Measurements from ENCODE around the gene SCLY.

The SCLY gene

GRCh38 chr2:238060542-238061314 is at the start of gene SCLY:
SCLY (plus strand) TSS chr2:238061001; CDS start chr2:238061055, 54 bp downstream.
- H3K9ac ChIP-seq (ENCODE audit: low read depth, low read length): peak within 1 kb of the TSS; percentile 94
- peak within 1 kb of the TSS; percentile 82 for H3K27ac ChIP-seq (ENCODE audit: low read length)
- H3K27me3 ChIP-seq (ENCODE audit: insufficient read depth, low read length): no peaks in the 10 kb centered on the region
- H3K9me3 ChIP-seq (ENCODE audit: insufficient read depth, low read depth, low read length): no peaks in the 10 kb centered on the region
- peaks cover 5% of the 10 kb centered on the region; the same call in 1 of the 2 replicates for H3K4me1 ChIP-seq (ENCODE audit: insufficient read depth, low read length)
- H3K4me3 ChIP-seq (ENCODE audit: low read length): peak within 1 kb of the TSS; percentile 99
- peaks cover 21% of the 10 kb centered on the region for H3K36me3 ChIP-seq (ENCODE audit: insufficient read depth, low read depth, low read length)

GRCh38 chr2:238013806-238014205 is 47.0 kb upstream of the SCLY start:
- H3K9me3 ChIP-seq (ENCODE audit: insufficient read depth, low read depth, low read length): no peaks in the 10 kb centered on the region
- no peaks in the 10 kb centered on the region for H3K4me1 ChIP-seq (ENCODE audit: insufficient read depth, low read length)
- no peaks in the 10 kb centered on the region for H3K27me3 ChIP-seq (ENCODE audit: insufficient read depth, low read length)
- peaks cover 14% of the 10 kb centered on the region; the same call in 1 of the 2 replicates for H3K36me3 ChIP-seq (ENCODE audit: insufficient read depth, low read depth, low read length)
- no peak overlapping the region for H3K9ac ChIP-seq (ENCODE audit: low read depth, low read length)
- H3K4me3 ChIP-seq (ENCODE audit: low read length): no peak overlapping the region
- no peak overlapping the region for H3K27ac ChIP-seq (ENCODE audit: low read length)

GRCh38 chr2:238015705-238016104 is 45.1 kb upstream of the SCLY start:
- Histone ChIP-seq H3K9me3 (ENCODE audit: insufficient read depth, low read depth, low read length) (no peaks in the 10 kb centered on the region), H3K9ac (ENCODE audit: low read depth, low read length) (no peak overlapping the region), H3K4me1 (ENCODE audit: insufficient read depth, low read length) (no peaks in the 10 kb centered on the region), H3K27ac (ENCODE audit: low read length) (no peak overlapping the region), H3K36me3 (ENCODE audit: insufficient read depth, low read depth, low read length) (peaks cover 19% of the 10 kb centered on the region; the same call in 1 of the 2 replicates), H3K27me3 (ENCODE audit: insufficient read depth, low read length) (no peaks in the 10 kb centered on the region), H3K4me3 (ENCODE audit: low read length) (no peak overlapping the region)

- H3K4me3 ChIP-seq (ENCODE audit: low read length): no peak overlapping the region
- peaks cover 19% of the 10 kb centered on the region; the same call in 1 of the 2 replicates for H3K36me3 ChIP-seq (ENCODE audit: insufficient read depth, low read depth, low read length)
- H3K9me3 ChIP-seq (ENCODE audit: insufficient read depth, low read depth, low read length): no peaks in the 10 kb centered on the region
- H3K27me3 ChIP-seq (ENCODE audit: insufficient read depth, low read length): no peaks in the 10 kb centered on the region
- no peak overlapping the region for H3K27ac ChIP-seq (ENCODE audit: low read length)
- no peak overlapping the region for H3K9ac ChIP-seq (ENCODE audit: low read depth, low read length)
- H3K4me1 ChIP-seq (ENCODE audit: insufficient read depth, low read length): no peaks in the 10 kb centered on the region
These were observed 44.3 kb upstream of the SCLY start for GRCh38 chr2:238016526-238016925.

GRCh38 chr2:238019962-238020361 is 40.8 kb upstream of the SCLY start:
- Histone ChIP-seq H3K4me1 (ENCODE audit: insufficient read depth, low read length) (no peaks in the 10 kb centered on the region), H3K36me3 (ENCODE audit: insufficient read depth, low read depth, low read length) (peaks cover 19% of the 10 kb centered on the region; the same call in 1 of the 2 replicates)

GRCh38 chr2:238020816-238021215 is 40.0 kb upstream of the SCLY start:
- H3K27ac ChIP-seq (ENCODE audit: low read length): no peak overlapping the region
- H3K4me1 ChIP-seq (ENCODE audit: insufficient read depth, low read length): no peaks in the 10 kb centered on the region
- no peak overlapping the region for H3K9ac ChIP-seq (ENCODE audit: low read depth, low read length)
- H3K9me3 ChIP-seq (ENCODE audit: insufficient read depth, low read depth, low read length): no peaks in the 10 kb centered on the region
- peaks cover 19% of the 10 kb centered on the region; the same call in 1 of the 2 replicates for H3K36me3 ChIP-seq (ENCODE audit: insufficient read depth, low read depth, low read length)
- H3K27me3 ChIP-seq (ENCODE audit: insufficient read depth, low read length): no peaks in the 10 kb centered on the region
- no peak overlapping the region for H3K4me3 ChIP-seq (ENCODE audit: low read length)

More at GRCh38 chr2:238019962-238020361, 40.8 kb upstream of the SCLY start:
- Histone ChIP-seq H3K27ac (ENCODE audit: low read length) (no peak overlapping the region), H3K9me3 (ENCODE audit: insufficient read depth, low read depth, low read length) (no peaks in the 10 kb centered on the region), H3K27me3 (ENCODE audit: insufficient read depth, low read length) (no peaks in the 10 kb centered on the region), H3K9ac (ENCODE audit: low read depth, low read length) (no peak overlapping the region), H3K4me3 (ENCODE audit: low read length) (no peak overlapping the region)

- H3K9ac ChIP-seq (ENCODE audit: low read depth, low read length): no peak overlapping the region
These were observed 39.5 kb upstream of the SCLY start for GRCh38 chr2:238021327-238021726.

GRCh38 chr2:238022594-238023157 is 38.1 kb upstream of the SCLY start:
- Histone ChIP-seq H3K9ac (ENCODE audit: low read depth, low read length) (no peak overlapping the region), H3K27me3 (ENCODE audit: insufficient read depth, low read length) (no peaks in the 10 kb centered on the region), H3K27ac (ENCODE audit: low read length) (no peak overlapping the region), H3K9me3 (ENCODE audit: insufficient read depth, low read depth, low read length) (no peaks in the 10 kb centered on the region), H3K4me3 (ENCODE audit: low read length) (no peak overlapping the region), H3K4me1 (ENCODE audit: insufficient read depth, low read length) (no peaks in the 10 kb centered on the region), H3K36me3 (ENCODE audit: insufficient read depth, low read depth, low read length) (peaks cover 21% of the 10 kb centered on the region; the same call in 1 of the 2 replicates)

More at GRCh38 chr2:238021327-238021726, 39.5 kb upstream of the SCLY start:
- no peak overlapping the region for H3K27ac ChIP-seq (ENCODE audit: low read length)
- no peak overlapping the region for H3K4me3 ChIP-seq (ENCODE audit: low read length)
- H3K36me3 ChIP-seq (ENCODE audit: insufficient read depth, low read depth, low read length): peaks cover 19% of the 10 kb centered on the region; the same call in 1 of the 2 replicates
- H3K27me3 ChIP-seq (ENCODE audit: insufficient read depth, low read length): no peaks in the 10 kb centered on the region
- no peaks in the 10 kb centered on the region for H3K4me1 ChIP-seq (ENCODE audit: insufficient read depth, low read length)
- no peaks in the 10 kb centered on the region for H3K9me3 ChIP-seq (ENCODE audit: insufficient read depth, low read depth, low read length)

- H3K9me3 ChIP-seq (ENCODE audit: insufficient read depth, low read depth, low read length): no peaks in the 10 kb centered on the region
- H3K4me1 ChIP-seq (ENCODE audit: insufficient read depth, low read length): peaks cover 7% of the 10 kb centered on the region; the same call in 1 of the 2 replicates
- peaks cover 14% of the 10 kb centered on the region; the same call in 1 of the 2 replicates for H3K36me3 ChIP-seq (ENCODE audit: insufficient read depth, low read depth, low read length)
- H3K27me3 ChIP-seq (ENCODE audit: insufficient read depth, low read length): no peaks in the 10 kb centered on the region
- H3K27ac ChIP-seq (ENCODE audit: low read length): no peak overlapping the region
- no peak overlapping the region for H3K9ac ChIP-seq (ENCODE audit: low read depth, low read length)
- no peak overlapping the region for H3K4me3 ChIP-seq (ENCODE audit: low read length)
These were observed 37.2 kb upstream of the SCLY start for GRCh38 chr2:238023608-238024007.

- Histone ChIP-seq H3K9me3 (ENCODE audit: insufficient read depth, low read depth, low read length) (no peaks in the 10 kb centered on the region), H3K27me3 (ENCODE audit: insufficient read depth, low read length) (no peaks in the 10 kb centered on the region), H3K36me3 (ENCODE audit: insufficient read depth, low read depth, low read length) (peaks cover 13% of the 10 kb centered on the region; the same call in 1 of the 2 replicates), H3K4me3 (ENCODE audit: low read length) (no peak overlapping the region), H3K4me1 (ENCODE audit: insufficient read depth, low read length) (peaks cover 7% of the 10 kb centered on the region; the same call in 1 of the 2 replicates), H3K27ac (ENCODE audit: low read length) (no peak overlapping the region), H3K9ac (ENCODE audit: low read depth, low read length) (no peak overlapping the region)
These were observed 35.8 kb upstream of the SCLY start for GRCh38 chr2:238024986-238025385.

- H3K27ac ChIP-seq (ENCODE audit: low read length): no peak overlapping the region
- no peak overlapping the region for H3K4me3 ChIP-seq (ENCODE audit: low read length)
- no peaks in the 10 kb centered on the region for H3K27me3 ChIP-seq (ENCODE audit: insufficient read depth, low read length)
- peaks cover 7% of the 10 kb centered on the region; the same call in 1 of the 2 replicates for H3K4me1 ChIP-seq (ENCODE audit: insufficient read depth, low read length)
- no peak overlapping the region for H3K9ac ChIP-seq (ENCODE audit: low read depth, low read length)
- no peaks in the 10 kb centered on the region for H3K9me3 ChIP-seq (ENCODE audit: insufficient read depth, low read depth, low read length)
- peaks cover 21% of the 10 kb centered on the region for H3K36me3 ChIP-seq (ENCODE audit: insufficient read depth, low read depth, low read length)
These were observed 35.0 kb upstream of the SCLY start for GRCh38 chr2:238025741-238026360.
